Nephron (organoid): ENCODE results near the gene FPR3.

Experiments used
- H3K27ac Mint-ChIP-seq, 3 experiments: 2 replicates each; pipeline ENCODE4 v1.8.0; 2020; ENCODE audit warnings: mixed read lengths in 3 of 3, mild to moderate bottlenecking in 2 of 3, moderate library complexity in 1 of 3
- H3K27me3 Mint-ChIP-seq: 2 replicates; pipeline ENCODE4 v1.8.0; 2021; ENCODE audit warnings: low read depth, mild to moderate bottlenecking, moderate library complexity, mixed read lengths
- H3K36me3 Mint-ChIP-seq: 2 replicates; pipeline ENCODE4 v1.8.0; 2020; ENCODE audit warnings: low read depth, mixed read lengths
- H3K4me1 Mint-ChIP-seq: 2 replicates; pipeline ENCODE4 v1.8.0; 2020; ENCODE audit warnings: mixed read lengths
- H3K4me3 Mint-ChIP-seq, 3 experiments: 2 replicates each; pipeline ENCODE4 v1.8.0; 2020; ENCODE audit warnings: mild to moderate bottlenecking in 3 of 3, mixed read lengths in 3 of 3, moderate library complexity in 2 of 3
- H3K9me3 Mint-ChIP-seq: 2 replicates; pipeline ENCODE4 v1.8.0; 2020; ENCODE audit warnings: mixed read lengths
- TF ChIP-seq, protein P1 (sequence below), 3 experiments: fragments of 200-600 bp; sonication (generic); IDR thresholded peaks; one replicate each; pipeline ENCODE4 v1.5.0; 2021; ENCODE audit warnings: antibody characterized with exemption in 3 of 3; ENCODE audit not compliant: unreplicated experiment in 3 of 3

FPR3 gene

DNA sequence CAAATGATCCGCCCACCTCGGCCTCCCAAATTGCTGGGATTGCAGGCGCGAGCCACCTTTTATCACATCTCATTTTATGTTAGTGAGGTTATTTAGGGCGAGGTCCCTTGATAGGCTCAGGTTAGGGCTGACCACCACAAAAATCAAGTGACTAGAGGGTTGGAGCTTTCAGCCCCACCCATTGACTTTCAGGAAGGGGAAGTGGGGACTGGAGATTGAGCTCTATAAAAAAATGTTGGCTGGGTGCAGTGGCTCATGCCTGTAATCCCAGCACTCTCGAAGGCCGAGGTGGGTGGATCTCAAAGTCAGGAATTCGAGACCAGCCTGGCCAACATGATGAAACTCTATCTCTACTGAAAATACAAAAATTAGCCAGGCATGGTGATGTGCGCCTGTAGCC, 20.1 kb downstream of the FPR3 start:
- Mint-ChIP-seq H3K36me3 (no peaks in the 10 kb centered on the region), H3K4me1 (no peaks in the 10 kb centered on the region), H3K9me3 (peaks cover 15% of the 10 kb centered on the region), H3K27me3 (peaks cover 4% of the 10 kb centered on the region), H3K4me3 (no peak overlapping the region), H3K27ac (no peak overlapping the region)
- TF ChIP-seq, protein P1, sequence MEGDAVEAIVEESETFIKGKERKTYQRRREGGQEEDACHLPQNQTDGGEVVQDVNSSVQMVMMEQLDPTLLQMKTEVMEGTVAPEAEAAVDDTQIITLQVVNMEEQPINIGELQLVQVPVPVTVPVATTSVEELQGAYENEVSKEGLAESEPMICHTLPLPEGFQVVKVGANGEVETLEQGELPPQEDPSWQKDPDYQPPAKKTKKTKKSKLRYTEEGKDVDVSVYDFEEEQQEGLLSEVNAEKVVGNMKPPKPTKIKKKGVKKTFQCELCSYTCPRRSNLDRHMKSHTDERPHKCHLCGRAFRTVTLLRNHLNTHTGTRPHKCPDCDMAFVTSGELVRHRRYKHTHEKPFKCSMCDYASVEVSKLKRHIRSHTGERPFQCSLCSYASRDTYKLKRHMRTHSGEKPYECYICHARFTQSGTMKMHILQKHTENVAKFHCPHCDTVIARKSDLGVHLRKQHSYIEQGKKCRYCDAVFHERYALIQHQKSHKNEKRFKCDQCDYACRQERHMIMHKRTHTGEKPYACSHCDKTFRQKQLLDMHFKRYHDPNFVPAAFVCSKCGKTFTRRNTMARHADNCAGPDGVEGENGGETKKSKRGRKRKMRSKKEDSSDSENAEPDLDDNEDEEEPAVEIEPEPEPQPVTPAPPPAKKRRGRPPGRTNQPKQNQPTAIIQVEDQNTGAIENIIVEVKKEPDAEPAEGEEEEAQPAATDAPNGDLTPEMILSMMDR (IDR thresholded peaks at IDR 0.05; ENCODE audit: unreplicated experiment in 3 of 3), result no peak

DNA sequence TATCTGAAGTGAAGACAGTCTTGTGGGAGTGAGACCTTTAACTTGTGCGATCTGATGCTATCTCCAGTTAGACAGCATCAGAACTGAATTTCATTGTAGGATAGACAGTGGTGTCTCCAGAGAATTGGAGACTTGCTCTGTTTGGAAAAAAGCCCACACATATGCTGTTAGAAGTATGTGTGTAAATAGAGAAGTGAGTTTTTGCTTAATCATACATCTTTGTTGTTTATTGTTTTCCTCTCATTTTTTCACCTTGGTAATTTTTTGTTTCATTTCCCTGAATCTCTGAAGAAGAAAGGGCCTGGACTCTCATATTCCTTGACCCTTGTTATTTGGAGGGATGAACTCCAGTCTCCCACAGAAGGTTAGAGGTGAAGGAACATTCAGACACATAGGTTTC, 21.8 kb downstream of the FPR3 start:
- Mint-ChIP-seq H3K9me3 (peaks cover 20% of the 10 kb centered on the region), H3K4me1 (no peaks in the 10 kb centered on the region), H3K36me3 (no peaks in the 10 kb centered on the region), H3K27ac (no peak overlapping the region), H3K27me3 (peaks cover 4% of the 10 kb centered on the region), H3K4me3 (no peak overlapping the region)
- TF ChIP-seq, protein P1 (IDR thresholded peaks at IDR 0.05; ENCODE audit: unreplicated experiment in 3 of 3), result no peak

DNA sequence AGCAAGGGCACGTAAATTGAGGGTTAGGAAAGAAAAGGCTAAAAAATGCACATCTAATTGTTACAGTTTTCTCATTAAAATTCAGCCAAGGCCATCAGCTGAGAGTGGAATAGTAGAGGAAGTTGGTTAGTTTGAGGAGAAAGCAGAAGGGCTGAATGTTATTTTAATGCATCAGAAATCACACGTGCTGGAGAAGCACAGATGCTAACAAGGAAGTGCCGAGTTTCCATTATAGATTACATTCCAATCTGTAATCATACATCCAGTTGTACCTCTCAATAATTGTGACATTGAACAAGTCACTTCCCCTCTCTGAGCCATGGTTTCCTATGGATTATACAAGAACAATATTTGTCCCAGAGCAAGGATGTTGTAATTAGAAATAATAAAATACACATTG, 25.1 kb downstream of the FPR3 start:
- Mint-ChIP-seq H3K27ac (no peak overlapping the region), H3K4me1 (no peaks in the 10 kb centered on the region), H3K27me3 (peaks cover 7% of the 10 kb centered on the region), H3K9me3 (peaks cover 30% of the 10 kb centered on the region), H3K4me3 (no peak overlapping the region), H3K36me3 (no peaks in the 10 kb centered on the region)
- TF ChIP-seq, protein P1 (IDR thresholded peaks at IDR 0.05; ENCODE audit: unreplicated experiment in 3 of 3), result no peak

DNA sequence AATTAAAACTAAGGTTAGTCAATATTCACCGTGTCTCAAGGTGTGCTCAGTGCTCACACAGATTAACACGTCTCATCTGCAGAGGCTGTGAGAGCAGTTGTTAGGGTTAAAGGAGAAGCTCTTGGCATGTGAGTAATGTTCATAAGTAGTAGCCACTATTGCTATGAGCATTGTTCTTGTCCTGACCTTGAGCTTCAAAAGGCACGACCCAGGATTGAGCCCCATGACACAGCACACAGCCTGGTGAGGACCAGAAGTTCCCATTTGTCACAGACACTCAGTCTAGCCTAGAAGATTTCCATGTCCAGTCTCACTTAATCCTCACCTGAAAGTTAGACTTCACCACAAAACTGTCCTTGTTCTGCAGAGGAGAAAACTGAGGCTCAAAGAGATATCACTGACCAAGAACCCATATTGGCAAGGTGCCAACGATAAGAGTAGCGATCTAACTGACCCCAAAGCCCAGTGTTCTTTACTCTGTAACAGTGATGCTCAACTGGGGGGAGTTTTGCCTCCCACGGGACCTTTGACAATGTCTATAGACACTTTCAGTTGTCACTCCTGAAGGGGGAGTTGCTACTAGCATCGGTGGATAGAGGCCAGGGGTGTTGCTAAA, 26.0 kb downstream of the FPR3 start:
- Mint-ChIP-seq H3K9me3 (peaks cover 30% of the 10 kb centered on the region), H3K4me3 (no peak overlapping the region), H3K4me1 (no peaks in the 10 kb centered on the region), H3K27ac (no peak overlapping the region), H3K27me3 (peaks cover 7% of the 10 kb centered on the region), H3K36me3 (no peaks in the 10 kb centered on the region)
- TF ChIP-seq, protein P1 (IDR thresholded peaks at IDR 0.05; ENCODE audit: unreplicated experiment in 3 of 3), result no peak

DNA sequence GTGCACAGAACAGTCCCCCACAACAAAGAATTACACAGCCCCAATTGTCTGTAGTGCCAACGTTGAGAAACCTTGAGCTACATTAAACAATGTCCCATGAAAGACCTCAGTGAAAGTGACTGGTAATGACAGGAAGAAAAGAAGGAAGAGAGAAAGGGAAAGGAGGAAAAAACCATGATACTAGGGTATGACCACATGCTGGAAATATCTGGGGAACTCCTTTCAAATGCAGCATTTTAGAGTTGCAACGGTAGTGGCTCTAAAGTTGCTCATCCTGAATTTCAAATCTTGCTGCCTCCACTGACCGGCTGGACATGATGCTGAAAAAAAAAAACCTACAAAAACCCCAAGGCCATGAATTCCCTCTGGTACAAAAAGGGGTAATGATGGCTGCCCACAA, 26.5 kb downstream of the FPR3 start:
- Mint-ChIP-seq H3K4me1 (no peaks in the 10 kb centered on the region), H3K27ac (no peak overlapping the region), H3K4me3 (no peak overlapping the region), H3K36me3 (no peaks in the 10 kb centered on the region), H3K9me3 (peaks cover 35% of the 10 kb centered on the region), H3K27me3 (peaks cover 7% of the 10 kb centered on the region)
- TF ChIP-seq, protein P1 (IDR thresholded peaks at IDR 0.05; ENCODE audit: unreplicated experiment in 3 of 3), result no peak

DNA sequence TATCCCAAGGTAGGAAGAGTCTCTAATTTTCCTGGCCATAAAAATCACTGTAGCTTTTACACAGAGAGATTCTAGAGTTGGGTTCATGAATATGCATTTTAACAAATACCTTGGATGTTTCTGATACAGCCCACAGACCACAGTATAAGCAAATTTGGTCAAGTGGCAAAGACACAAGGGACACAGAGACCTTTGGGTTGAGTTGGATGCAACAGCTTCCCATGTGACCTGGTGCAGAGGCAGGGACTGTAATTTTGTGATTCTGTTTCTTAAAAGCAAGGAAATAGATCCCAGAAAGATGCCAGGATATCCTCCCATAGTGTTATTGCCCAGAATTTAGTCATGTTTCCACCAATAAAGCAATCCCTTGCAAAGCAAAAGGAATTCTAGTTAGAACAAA, 27.0 kb downstream of the FPR3 start:
- Mint-ChIP-seq H3K36me3 (no peaks in the 10 kb centered on the region), H3K27me3 (peaks cover 7% of the 10 kb centered on the region), H3K4me3 (no peak overlapping the region), H3K4me1 (no peaks in the 10 kb centered on the region), H3K9me3 (peaks cover 38% of the 10 kb centered on the region), H3K27ac (no peak overlapping the region)
- TF ChIP-seq, protein P1 (IDR thresholded peaks at IDR 0.05; ENCODE audit: unreplicated experiment in 3 of 3), result no peak
